Stimulated activated CD8-positive, alpha-beta memory T cell treated with anti-CD3 and anti-CD28 coated beads, Interleukin-4, amount 100 ng/mL, for 1 hour (primary cell): Measurements from ENCODE around the gene SRD5A1.
"Not testable (repeated sequence)": the region's sequence is repeated elsewhere in the genome, so short reads cannot be mapped to it uniquely, and the experiment has no call there.

Source experiments
- DNase-seq, 2 donors: peaks; one replicate each; pipeline ENCODE4 v3.0.0-alpha.2; 2020; ENCODE audit warnings: low read depth in 2 of 2, low spot score in 1 of 2

Gene SRD5A1

GRCh38 chr5:6638236-6638635 lies 5.0 kb downstream of the SRD5A1 start:
- no peak for DNase-seq

- no peak for DNase-seq
Measured at GRCh38 chr5:6642655-6643054, 9.4 kb downstream of the SRD5A1 start.

- no peak for DNase-seq
Measured at GRCh38 chr5:6644794-6645241, 11.6 kb downstream of the SRD5A1 start.

GRCh38 chr5:6645571-6646362 lies 12.5 kb downstream of the SRD5A1 start:
- DNase-seq, result not testable (repeated sequence)

- no peak for DNase-seq
Measured at GRCh38 chr5:6649186-6649585, 15.9 kb downstream of the SRD5A1 start.

GRCh38 chr5:6649681-6650080 lies 16.4 kb downstream of the SRD5A1 start:
- DNase-seq, result no peak

- DNase-seq, result no peak
Measured at GRCh38 chr5:6652025-6652424, 18.8 kb downstream of the SRD5A1 start.

- DNase-seq, result no peak
Measured at GRCh38 chr5:6655432-6655831, 22.2 kb downstream of the SRD5A1 start.

GRCh38 chr5:6656680-6657079 lies 23.4 kb downstream of the SRD5A1 start:
- DNase-seq, result no peak

GRCh38 chr5:6659941-6660684 lies 26.9 kb downstream of the SRD5A1 start:
- no peak for DNase-seq

- DNase-seq, result no peak
Measured at GRCh38 chr5:6660688-6661087, 27.4 kb downstream of the SRD5A1 start.

GRCh38 chr5:6666762-6667161 lies 33.5 kb downstream of the SRD5A1 start:
- no peak for DNase-seq

GRCh38 chr5:6667648-6668047 lies 34.4 kb downstream of the SRD5A1 start:
- no peak for DNase-seq

- not testable (repeated sequence) for DNase-seq
Measured at GRCh38 chr5:6668717-6669116, 35.5 kb downstream of the SRD5A1 start.

GRCh38 chr5:6673031-6673430 lies 39.8 kb downstream of the SRD5A1 start:
- no peak for DNase-seq

- no peak for DNase-seq
Measured at GRCh38 chr5:6673963-6674362, 40.7 kb downstream of the SRD5A1 start.

GRCh38 chr5:6674421-6674820 lies 41.2 kb downstream of the SRD5A1 start:
- no peak for DNase-seq

- no peak for DNase-seq
Measured at GRCh38 chr5:6674886-6675285, 41.6 kb downstream of the SRD5A1 start.

GRCh38 chr5:6675784-6676491 lies 42.7 kb downstream of the SRD5A1 start:
- no peak for DNase-seq

GRCh38 chr5:6676702-6677101 lies 43.5 kb downstream of the SRD5A1 start:
- no peak for DNase-seq

GRCh38 chr5:6678385-6678784 lies 45.1 kb downstream of the SRD5A1 start:
- DNase-seq, result no peak

- DNase-seq, result no peak
Measured at GRCh38 chr5:6680922-6681321, 47.7 kb downstream of the SRD5A1 start.
